Transverse colon (tissue), 4 donors: Measurements from ENCODE around the gene LTB4R. TPM values are rescaled to one million over a fixed set of nuclear protein-coding genes. Genes with fewer than 3 reads are reported as not detected.
A peak's percentile ranks its signal among the peaks of the same experiment; 100 is the strongest.

Experiments used
- DNase-seq: peaks from one replicate; pipeline ENCODE4 v3.0.0-alpha.2; 2019
- H3K27ac ChIP-seq, 4 donors: fragments of 200-600 bp; sonication (generic); 2 replicates each; pipeline ENCODE4 v1.5.1; 2016 to 2018; ENCODE audit warnings: inconsistent platforms in 4 of 4
- H3K27me3 ChIP-seq: fragments of 200-600 bp; sonication (generic); 2 replicates; pipeline ENCODE4 v1.5.1; 2017; ENCODE audit warnings: inconsistent platforms
- H3K36me3 ChIP-seq, 4 donors: fragments of 200-600 bp; sonication (generic); 2 replicates each; pipeline ENCODE4 v1.5.1; 2017 to 2019; ENCODE audit warnings: inconsistent platforms in 4 of 4
- H3K4me1 ChIP-seq, 4 donors: fragments of 200-600 bp; sonication (generic); 2 replicates each; pipeline ENCODE4 v1.5.1; 2017 to 2020; ENCODE audit warnings: inconsistent platforms in 4 of 4
- H3K4me3 ChIP-seq, 4 donors: fragments of 200-600 bp; sonication (generic); 1 replicate in 1 of 4; 2 replicates in 3 of 4; pipeline versions ENCODE4 v1.5.1 to v1.6.1; 2017 to 2019; ENCODE audit warnings: inconsistent platforms in 4 of 4
- H3K9me3 ChIP-seq, 2 donors: fragments of 200-600 bp; sonication (generic); 2 replicates each; pipeline ENCODE4 v1.5.1; 2017 to 2019; ENCODE audit warnings: inconsistent platforms in 2 of 2
- EP300 ChIP-seq: sonication (generic); formaldehyde crosslinking; IDR thresholded peaks from one replicate; pipeline ENCODE4 v1.6.1; 2017; ENCODE audit warnings: antibody characterized with exemption, low read depth
- POLR2A ChIP-seq: fragments of 450-650 bp; IDR thresholded peaks from one replicate; pipeline ENCODE4 v1.6.1; 2016; ENCODE audit warnings: antibody characterized with exemption, mild to moderate bottlenecking, moderate library complexity
- POLR2AphosphoS5 ChIP-seq, 3 donors: sonication (generic); formaldehyde crosslinking; IDR thresholded peaks; one replicate each; pipeline ENCODE4 v1.6.1; 2016; ENCODE audit warnings: antibody characterized with exemption in 3 of 3
- WGBS, 2 donors: methylation state at CpG; one replicate each; pipeline ENCODE4 v1.1.5; 2018; ENCODE audit warnings: low coverage in 1 of 2; 5-methylcytosine and 5-hydroxymethylcytosine counted together
- in situ Hi-C, 4 donors: fragments of 200-750 bp; cut with MboI; loops; one replicate each; pipeline versions ENCODE4 v1.15.0 to v1.15.1; 2017; ENCODE audit warnings: low sequenced_read_pairs in 3 of 4, low pct_ligation_motif_present in 1 of 4, low pct_unique_long_range_greater_than_20kb in 1 of 4
- intact Hi-C: fragments of 100-400 bp; cut with DNase I; formaldehyde crosslinking; loops from one replicate; pipeline ENCODE4 v1.15.1; 2023; ENCODE audit warnings: low total_unique reads
- small RNA-seq, 4 donors: library from RNA; depleted of rRNA; stranded (forward); fragments of <200 nt; gene quantifications; one replicate each; pipeline ENCODE3, GENCODE V24; 2016
- total RNA-seq, 4 donors: library from RNA; depleted of rRNA; stranded (reverse); fragments of >200 nt; gene quantifications; one replicate each; pipeline ENCODE4 v1.1.0, GENCODE V29; 2016
- TF ChIP-seq, protein P1 (sequence below), 5 experiments: fragments of 200-600 bp in 3 of 5; fragments of 450-650 bp in 2 of 5; sonication (generic) in 3 of 5; IDR thresholded peaks; 1 replicate in 2 of 5; 2 replicates in 3 of 5; pipeline ENCODE4 v1.5.1; 2016 to 2017; ENCODE audit warnings: antibody characterized with exemption in 5 of 5, inconsistent platforms in 3 of 5, mild to moderate bottlenecking in 2 of 5, moderate library complexity in 1 of 5

The LTB4R gene
- total RNA-seq, 4 donors from 2014 or later = 1.1 to 8.3 (median 6.2) TPM

DNA sequence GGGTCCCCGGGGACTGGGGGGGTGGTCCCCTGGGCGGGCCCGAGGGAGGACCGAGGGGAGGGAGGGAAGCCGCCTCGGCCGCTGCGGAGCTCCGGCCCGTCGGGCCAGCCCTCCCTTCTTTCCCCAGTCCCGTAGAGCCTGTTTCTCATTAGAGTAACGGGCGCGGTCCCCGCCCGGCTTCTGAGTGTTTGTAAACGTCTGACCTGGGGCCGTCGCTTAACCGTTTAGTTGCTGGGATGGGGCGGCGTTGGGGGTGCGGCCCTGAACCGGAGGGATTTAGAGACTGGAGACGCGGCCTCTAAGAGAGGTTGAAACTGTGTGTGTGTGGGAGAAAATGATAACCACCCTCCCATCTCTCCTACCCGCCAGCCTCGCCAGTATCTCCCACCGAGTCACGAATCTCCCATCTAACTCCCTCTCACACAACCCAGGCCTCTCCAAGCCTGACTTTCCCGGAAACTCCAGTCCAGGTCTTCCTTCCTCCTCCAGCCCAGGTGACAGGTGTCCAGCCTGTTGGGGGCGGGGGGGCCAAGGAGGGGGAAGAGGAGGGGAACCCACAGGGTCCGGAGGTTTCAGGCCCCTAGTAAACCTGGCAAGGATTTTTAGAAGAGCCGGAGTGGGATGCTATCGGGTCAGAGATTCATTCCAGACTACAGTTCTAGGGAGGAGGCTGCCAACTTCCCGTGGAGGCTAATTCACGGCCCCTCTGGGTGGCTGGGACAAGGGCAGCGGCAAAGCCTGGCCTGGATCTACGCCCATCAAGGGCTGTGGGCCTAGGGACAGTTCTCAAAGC, 55.6 kb downstream of the LTB4R start:
- Histone ChIP-seq H3K27ac (peak overlapping the region; percentile 89 to 93 (median 90)), H3K36me3 (no peaks in the 10 kb centered on the region), H3K4me3 (peak overlapping the region; percentile 7 to 68 (median 57)), H3K27me3 (peaks cover 16% of the 10 kb centered on the region), H3K4me1 (peaks cover 6 to 41% (median 28%) of the 10 kb centered on the region in 4 donors), H3K9me3 (no peaks in the 10 kb centered on the region)
- DNase-seq = peak; percentile 94
- in situ Hi-C loops (loop anchor here in 2 of 4 donors (10.0 kb wide), 1 partner anchor 68 kb away; no protein-coding TSS in a partner anchor), intact Hi-C loops (no loop called here)
- TF ChIP-seq, protein P1, sequence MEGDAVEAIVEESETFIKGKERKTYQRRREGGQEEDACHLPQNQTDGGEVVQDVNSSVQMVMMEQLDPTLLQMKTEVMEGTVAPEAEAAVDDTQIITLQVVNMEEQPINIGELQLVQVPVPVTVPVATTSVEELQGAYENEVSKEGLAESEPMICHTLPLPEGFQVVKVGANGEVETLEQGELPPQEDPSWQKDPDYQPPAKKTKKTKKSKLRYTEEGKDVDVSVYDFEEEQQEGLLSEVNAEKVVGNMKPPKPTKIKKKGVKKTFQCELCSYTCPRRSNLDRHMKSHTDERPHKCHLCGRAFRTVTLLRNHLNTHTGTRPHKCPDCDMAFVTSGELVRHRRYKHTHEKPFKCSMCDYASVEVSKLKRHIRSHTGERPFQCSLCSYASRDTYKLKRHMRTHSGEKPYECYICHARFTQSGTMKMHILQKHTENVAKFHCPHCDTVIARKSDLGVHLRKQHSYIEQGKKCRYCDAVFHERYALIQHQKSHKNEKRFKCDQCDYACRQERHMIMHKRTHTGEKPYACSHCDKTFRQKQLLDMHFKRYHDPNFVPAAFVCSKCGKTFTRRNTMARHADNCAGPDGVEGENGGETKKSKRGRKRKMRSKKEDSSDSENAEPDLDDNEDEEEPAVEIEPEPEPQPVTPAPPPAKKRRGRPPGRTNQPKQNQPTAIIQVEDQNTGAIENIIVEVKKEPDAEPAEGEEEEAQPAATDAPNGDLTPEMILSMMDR (IDR thresholded peaks at IDR 0.05) = peak in 1 of 5 experiments; percentile 22
- peak in 2 of 3 donors; percentile 21 to 81 for TF ChIP-seq POLR2AphosphoS5 (IDR thresholded peaks at IDR 0.05)
- peak; percentile 74 for TF ChIP-seq POLR2A
- no peak for TF ChIP-seq EP300
- WGBS, 2 donors = 0 to 3% methylated on average over 3 to 40 of the region's 40 CpGs

Small RNAs within 50 kb of the gene (small RNA-seq; reads per million reads assigned to genes)
- 0 reads per million in 4 donors for gene RF00026

Other genes starting within 250 kb of the LTB4R start
- 1 to 10 TPM in 1 of 4 donors, not detected in 3; 3.4 TPM for gene CPNE6, start 239.9 kb upstream of the LTB4R start, total RNA-seq
- 100 to 1,000 TPM in 3 of 4 donors, 10 to 100 TPM in 1; 74.4 to 238 (median 130) TPM for gene PCK2, start 217.2 kb upstream of the LTB4R start, total RNA-seq
- gene DCAF11, start 196.7 kb upstream of the LTB4R start, total RNA-seq = 100 to 1,000 TPM in 3 of 4 donors, 10 to 100 TPM in 1; 86.4 to 267 (median 198) TPM
- gene NRL, start 196.6 kb upstream of the LTB4R start, total RNA-seq = 1 to 10 TPM in 3 of 4 donors, not detected in 1; 1.1 to 2.9 (median 1.6) TPM
- 1 to 10 TPM in 2 of 4 donors, not detected in 2; 1.4 to 1.6 TPM for gene FITM1, start 180.8 kb upstream of the LTB4R start, total RNA-seq
- 100 to 1,000 TPM in 2 of 4 donors, 10 to 100 TPM in 2; 38.8 to 198 (median 132) TPM for gene PSME1, start 175.3 kb upstream of the LTB4R start, total RNA-seq
- 10 to 100 TPM in 2 of 4 donors, 1 to 10 TPM in 1, not detected in 1; 2.2 to 15.4 (median 12.3) TPM for gene EMC9, start 169.9 kb upstream of the LTB4R start, total RNA-seq
- gene PSME2, start 164.9 kb upstream of the LTB4R start, total RNA-seq = 10 to 100 TPM; 59.5 to 69.8 (median 68.5) TPM
- gene RNF31, start 164.0 kb upstream of the LTB4R start, total RNA-seq = 100 to 1,000 TPM in 1 of 4 donors, 10 to 100 TPM in 3; 56.7 to 258 (median 71.2) TPM
- gene IRF9, start 150.2 kb upstream of the LTB4R start, total RNA-seq = 10 to 100 TPM; 44.2 to 81.9 (median 52.4) TPM
- 100 to 1,000 TPM in 1 of 4 donors, 10 to 100 TPM in 3; 11.3 to 112 (median 31.2) TPM for gene REC8, start 139.4 kb upstream of the LTB4R start, total RNA-seq
- 10 to 100 TPM in 3 of 4 donors, 1 to 10 TPM in 1; 10.0 to 60.5 (median 37.3) TPM for gene IPO4, start 122.7 kb upstream of the LTB4R start, total RNA-seq
- gene TM9SF1, start 116.1 kb upstream of the LTB4R start, total RNA-seq = 100 to 1,000 TPM in 1 of 4 donors, 10 to 100 TPM in 3; 32.9 to 127 (median 63.9) TPM
- not detected for gene TSSK4, start 105.8 kb upstream of the LTB4R start, total RNA-seq
- 10 to 100 TPM in 3 of 4 donors, 1 to 10 TPM in 1; 7.0 to 81.3 (median 59.0) TPM for gene CHMP4A, start 98.0 kb upstream of the LTB4R start, total RNA-seq
- 100 to 1,000 TPM in 1 of 4 donors, 10 to 100 TPM in 3; 11.1 to 116 (median 40.2) TPM for gene MDP1, start 95.4 kb upstream of the LTB4R start, total RNA-seq
- 100 to 1,000 TPM in 1 of 4 donors, 10 to 100 TPM in 3; 42.2 to 113 (median 69.9) TPM for gene NEDD8, start 79.1 kb upstream of the LTB4R start, total RNA-seq
- 10 to 100 TPM in 3 of 4 donors, 1 to 10 TPM in 1; 4.2 to 72.5 (median 46.3) TPM for gene GMPR2, start 78.6 kb upstream of the LTB4R start, total RNA-seq
- 100 to 1,000 TPM in 1 of 4 donors, 10 to 100 TPM in 3; 26.9 to 120 (median 42.2) TPM for gene TINF2, start 68.9 kb upstream of the LTB4R start, total RNA-seq
- 10 to 100 TPM in 1 of 4 donors, 1 to 10 TPM in 2, not detected in 1; 1.4 to 96.5 (median 2.2) TPM for gene TGM1, start 48.3 kb upstream of the LTB4R start, total RNA-seq
- gene RABGGTA, start 39.9 kb upstream of the LTB4R start, total RNA-seq = 100 to 1,000 TPM in 1 of 4 donors, 10 to 100 TPM in 3; 47.3 to 227 (median 53.0) TPM
- gene DHRS1, start 11.7 kb upstream of the LTB4R start, total RNA-seq = 100 to 1,000 TPM in 1 of 4 donors, 10 to 100 TPM in 3; 84.2 to 106 (median 94.6) TPM
- 10 to 100 TPM; 18.8 to 20.9 (median 19.3) TPM for gene NOP9, start 11.7 kb upstream of the LTB4R start, total RNA-seq
- gene CIDEB, start 3.5 kb upstream of the LTB4R start, total RNA-seq = 100 to 1,000 TPM in 1 of 4 donors, 10 to 100 TPM in 2, 1 to 10 TPM in 1; 6.7 to 168 (median 23.6) TPM
- 10 to 100 TPM in 1 of 4 donors, 1 to 10 TPM in 3; 4.4 to 81.5 (median 7.1) TPM for gene LTB4R2, start 1.4 kb upstream of the LTB4R start, total RNA-seq
- gene ADCY4, start 23.6 kb downstream of the LTB4R start, total RNA-seq = 10 to 100 TPM in 3 of 4 donors, 1 to 10 TPM in 1; 7.9 to 74.8 (median 21.3) TPM
- gene RIPK3, start 28.5 kb downstream of the LTB4R start, total RNA-seq = 100 to 1,000 TPM in 1 of 4 donors, 10 to 100 TPM in 3; 19.3 to 156 (median 53.6) TPM
- 10 to 100 TPM; 13.4 to 58.0 (median 20.9) TPM for gene NFATC4, start 56.7 kb downstream of the LTB4R start, total RNA-seq
- 10 to 100 TPM in 1 of 4 donors, 1 to 10 TPM in 3; 2.6 to 11.4 (median 9.0) TPM for gene NYNRIN, start 87.5 kb downstream of the LTB4R start, total RNA-seq
- gene CBLN3, start 118.2 kb downstream of the LTB4R start, total RNA-seq = 1 to 10 TPM in 3 of 4 donors, under 1 TPM in 1; 0.79 to 9.7 (median 1.6) TPM
- gene KHNYN, start 118.5 kb downstream of the LTB4R start, total RNA-seq = 100 to 1,000 TPM in 2 of 4 donors, 10 to 100 TPM in 2; 65.7 to 129 (median 101) TPM
- gene SDR39U1, start 131.3 kb downstream of the LTB4R start, total RNA-seq = 100 to 1,000 TPM in 1 of 4 donors, 10 to 100 TPM in 3; 18.3 to 202 (median 39.3) TPM
- not detected for gene CMA1, start 196.8 kb downstream of the LTB4R start, total RNA-seq